Endometrium (tissue), 2 donors: Measurements from ENCODE around the gene DKC1.
A peak's percentile ranks its signal among the peaks of the same experiment; 100 is the strongest.

Source experiments
- FAIRE-seq: peaks from 2 replicates; lab custom pipeline; 2012; peaks lifted over from hg19 to GRCh38; lab: Jason Lieb, UNC
- donor health status: control.
- donor health status: control.

DKC1 gene

DNA sequence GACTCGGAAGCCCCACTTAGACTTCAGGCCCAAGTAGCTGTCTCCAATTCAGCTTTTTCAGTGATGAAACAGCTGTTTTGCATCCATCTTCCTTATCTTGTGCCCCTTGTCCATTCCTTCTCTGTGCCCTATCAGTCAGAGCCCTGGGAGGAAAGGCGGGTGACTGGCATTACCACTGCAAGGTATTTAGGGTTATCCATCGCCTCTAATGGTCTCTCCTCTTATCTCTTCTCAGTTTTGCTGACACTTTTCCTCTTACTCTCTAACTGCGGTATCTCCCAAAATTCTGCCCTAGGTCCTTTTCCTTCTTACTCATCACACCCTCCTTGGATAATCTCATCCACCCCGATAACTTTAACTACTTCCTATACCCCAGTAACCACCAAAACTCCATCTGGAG is 25.5 kb upstream of the DKC1 start:
- FAIRE-seq: no peak

DNA sequence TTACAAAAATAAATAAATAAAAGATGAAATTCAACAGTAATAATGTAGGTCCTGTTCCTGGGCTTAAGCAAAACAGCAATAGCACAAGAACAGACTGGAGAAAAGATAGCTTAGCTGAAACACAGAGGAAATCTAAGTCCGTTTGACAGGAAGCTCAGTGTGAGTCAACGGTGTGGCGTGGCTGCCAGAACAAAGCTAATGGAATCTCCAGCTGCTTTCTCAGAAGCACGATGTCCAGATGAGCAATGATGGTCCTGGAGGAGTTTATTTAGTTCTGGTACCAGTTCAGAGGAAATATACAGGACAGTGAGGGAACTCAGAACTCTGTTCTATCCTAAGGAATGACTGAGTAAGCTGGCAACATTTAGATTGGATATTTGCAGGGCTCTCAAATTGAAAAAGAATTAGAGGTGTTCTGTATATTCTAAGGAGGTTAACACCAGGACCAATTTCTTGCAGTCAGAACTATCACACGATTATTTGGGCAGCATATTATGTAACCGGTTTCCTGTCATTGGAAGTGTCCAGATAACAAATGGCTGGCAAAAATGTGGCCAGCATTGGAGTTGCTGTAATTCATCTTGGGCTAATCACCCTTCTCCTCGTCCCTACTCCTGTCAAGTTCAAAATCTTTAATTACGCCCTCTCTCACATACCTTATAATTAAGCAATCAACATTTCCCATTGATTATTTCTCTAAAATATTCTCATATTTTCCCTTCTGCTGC is 24.5 kb upstream of the DKC1 start:
- FAIRE-seq: no peak

DNA sequence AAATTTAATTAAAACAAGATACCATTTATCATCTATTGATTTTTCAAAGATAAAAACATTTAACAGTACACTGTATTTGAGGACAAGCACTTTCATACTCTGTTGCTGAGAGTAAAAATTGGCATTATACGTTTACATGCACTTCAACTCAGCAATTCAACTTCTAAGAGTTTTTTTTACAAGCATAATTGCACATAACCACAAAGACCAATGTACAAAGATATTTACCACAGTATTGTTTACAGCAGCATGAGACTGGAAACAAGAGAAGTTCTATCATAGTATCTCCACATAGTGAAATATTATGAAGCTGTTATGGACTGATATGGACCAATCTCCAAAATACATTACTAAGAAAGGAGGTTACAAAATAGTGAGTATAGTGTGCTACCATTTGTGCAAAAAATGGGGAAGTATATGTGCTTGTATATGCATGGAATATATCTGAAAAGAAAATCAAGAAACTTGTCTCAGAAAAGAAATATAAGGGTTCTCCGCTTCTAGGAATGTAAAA is 22.7 kb upstream of the DKC1 start:
- FAIRE-seq: no peak

DNA sequence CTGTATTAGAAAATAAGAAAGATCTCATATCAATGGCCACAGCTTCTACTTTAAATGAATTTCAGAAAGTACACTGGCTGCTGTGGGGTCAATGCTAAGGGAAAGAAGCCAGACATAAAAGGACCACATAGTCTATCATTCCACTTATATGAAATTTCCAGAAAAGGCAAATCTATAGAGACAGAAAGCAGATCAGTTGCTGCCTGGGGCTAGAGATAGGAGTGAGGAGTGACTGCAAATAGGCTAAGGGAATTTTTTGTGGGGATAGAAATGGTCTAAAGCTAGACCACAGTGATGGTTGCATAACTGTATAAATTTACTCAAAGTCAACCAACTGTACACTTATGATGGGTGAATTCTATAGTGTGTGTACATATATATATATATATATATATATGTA is 20.1 kb upstream of the DKC1 start:
- no peak for FAIRE-seq

DNA sequence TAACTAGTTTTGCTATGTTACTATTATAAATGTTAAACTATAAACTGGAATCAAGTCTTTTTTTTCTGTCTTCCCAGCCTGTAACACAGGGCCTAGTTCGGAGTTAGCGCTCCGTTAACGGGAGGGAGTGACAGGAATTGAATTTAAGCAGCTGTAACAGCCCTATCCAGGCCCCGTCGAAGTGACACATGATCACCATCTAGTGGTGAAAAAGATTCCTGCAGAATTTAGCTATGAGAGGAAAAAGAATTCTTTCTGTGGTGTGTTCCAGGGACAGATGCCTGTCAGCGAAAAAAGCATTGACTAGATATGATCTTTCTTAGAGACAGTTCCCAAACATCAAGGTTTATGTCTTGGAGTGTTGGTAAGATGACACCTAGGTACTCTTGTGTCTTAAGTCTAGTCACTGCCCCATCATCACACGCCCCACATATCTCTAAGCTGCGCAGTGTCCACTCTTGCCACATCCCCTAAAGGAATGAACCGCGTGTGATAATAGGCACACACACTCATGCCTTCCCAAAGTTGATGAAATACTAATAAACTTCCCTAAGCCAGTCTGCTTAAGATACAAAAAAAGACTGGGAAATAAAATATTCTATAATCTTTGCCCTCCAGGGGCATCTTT is 13.8 kb upstream of the DKC1 start:
- peak; percentile 37 for FAIRE-seq

DNA sequence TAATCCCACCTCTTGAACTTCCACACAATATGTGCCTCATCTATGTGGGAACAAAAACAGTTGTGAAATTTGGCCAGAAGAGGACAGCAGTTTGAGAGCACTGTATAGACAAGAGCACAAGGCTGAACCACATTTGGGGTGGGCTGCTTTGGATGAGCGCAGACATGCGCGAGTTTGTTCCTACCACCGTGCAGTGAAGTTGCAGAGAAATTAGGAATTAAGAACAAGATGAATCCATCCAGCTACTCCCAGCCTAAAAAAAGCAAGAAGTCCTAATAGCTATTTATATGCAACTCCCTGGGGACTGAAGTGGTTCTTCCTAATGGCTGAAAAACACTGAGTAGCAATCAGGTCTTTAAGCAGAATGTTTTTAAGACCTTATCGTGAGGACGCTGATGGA is 12.8 kb upstream of the DKC1 start:
- no peak for FAIRE-seq

DNA sequence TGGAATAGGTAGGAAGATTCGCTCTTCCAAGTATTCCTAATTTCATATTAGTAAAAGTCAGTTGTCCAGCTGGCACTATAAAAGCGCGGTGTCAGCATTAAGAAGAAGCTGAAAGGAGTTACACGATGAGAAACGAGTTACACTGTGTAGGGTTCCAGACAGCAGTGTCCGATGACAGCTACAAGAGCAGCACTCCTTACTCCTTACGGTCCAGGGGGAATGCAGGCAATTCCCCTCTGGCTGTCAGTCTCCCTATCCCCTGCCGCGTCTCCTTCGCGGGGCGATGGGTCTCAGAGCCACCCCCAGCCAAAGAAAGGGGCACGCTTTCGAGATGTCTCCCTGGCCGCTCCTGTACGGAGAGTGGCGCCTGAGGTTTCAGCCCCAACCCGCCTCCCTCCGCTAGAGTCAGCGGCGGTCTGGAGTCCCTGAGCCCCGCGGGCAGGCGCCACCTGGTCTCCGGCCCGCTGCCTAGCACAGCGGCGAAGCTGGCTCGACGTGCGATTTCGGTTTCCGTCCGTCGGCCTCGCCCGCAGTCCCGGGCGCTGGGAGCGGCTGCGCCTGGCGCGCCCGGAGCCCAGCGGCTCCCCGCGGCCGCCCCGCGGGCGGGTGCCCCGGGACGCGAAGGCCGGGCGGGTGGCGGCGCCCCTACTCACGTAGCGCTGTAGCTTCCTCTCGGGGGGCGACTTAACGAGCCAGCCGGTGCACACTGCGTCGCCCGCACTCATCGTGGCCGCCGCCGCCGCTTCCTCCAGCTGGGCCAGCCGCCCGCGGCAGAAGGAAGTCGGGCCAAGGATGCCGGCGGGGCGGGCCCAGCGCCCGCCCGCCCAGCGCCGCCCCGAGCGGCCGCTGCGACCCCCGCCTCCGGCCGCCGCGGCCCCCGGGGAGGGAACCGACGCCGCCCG is 12.1 kb upstream of the DKC1 start, which contains the start of gene GAB3:
Gene GAB3 (minus strand): TSS at position 777 of the 902 bp plus-strand sequence. CDS start 52 bp downstream, at position 725.
- no peak for FAIRE-seq

DNA sequence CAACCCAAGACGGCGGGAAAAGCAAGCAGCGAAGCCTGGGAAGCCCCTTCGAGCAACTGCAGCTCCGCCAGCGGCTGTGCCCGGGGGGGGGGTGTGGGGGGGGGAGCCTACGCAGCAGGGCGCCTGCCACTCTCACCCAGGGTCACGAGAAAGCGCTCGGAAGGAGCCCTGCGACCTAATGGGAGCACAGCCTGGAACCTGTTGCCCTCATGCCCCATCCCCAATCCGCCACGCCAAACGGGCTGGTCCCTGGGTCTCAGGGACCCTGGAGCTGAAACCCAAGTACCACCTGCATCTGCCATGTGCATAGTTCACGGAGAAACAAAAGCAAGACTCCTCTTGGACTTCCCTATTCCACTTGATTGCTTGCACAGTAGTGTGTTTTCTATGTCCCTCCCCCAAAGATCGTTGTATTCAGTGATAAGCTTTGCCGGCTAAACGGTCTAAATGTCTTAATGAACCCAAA is 11.4 kb upstream of the DKC1 start:
- no peak for FAIRE-seq

DNA sequence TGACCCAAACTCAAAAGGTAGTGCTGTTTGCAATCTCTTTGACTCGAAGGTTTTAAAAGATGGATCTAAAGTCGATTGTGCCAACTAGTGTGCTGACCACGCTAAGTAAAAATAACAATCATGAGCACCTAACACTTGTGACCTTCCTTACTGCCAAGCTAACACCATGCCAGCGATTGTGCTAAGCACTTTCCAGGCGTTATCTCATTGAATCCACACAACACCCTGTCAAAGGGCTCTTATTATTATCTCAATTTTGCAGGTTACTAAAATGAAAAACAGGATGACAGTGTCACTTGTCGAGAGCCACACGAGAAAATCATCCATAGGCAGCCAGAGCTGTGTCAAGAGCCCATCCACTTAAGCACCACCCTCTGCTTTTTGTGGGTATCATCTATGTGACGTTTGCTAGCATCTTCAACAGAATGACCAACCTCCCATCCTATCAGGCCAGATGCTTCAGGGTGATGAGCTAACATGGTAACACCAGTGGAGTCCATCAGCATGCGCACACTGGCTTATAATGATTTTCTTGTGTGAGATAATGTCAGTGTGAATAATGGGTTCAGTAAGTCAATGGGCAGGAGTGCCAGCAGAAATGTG is 10.9 kb upstream of the DKC1 start:
- no peak for FAIRE-seq

DNA sequence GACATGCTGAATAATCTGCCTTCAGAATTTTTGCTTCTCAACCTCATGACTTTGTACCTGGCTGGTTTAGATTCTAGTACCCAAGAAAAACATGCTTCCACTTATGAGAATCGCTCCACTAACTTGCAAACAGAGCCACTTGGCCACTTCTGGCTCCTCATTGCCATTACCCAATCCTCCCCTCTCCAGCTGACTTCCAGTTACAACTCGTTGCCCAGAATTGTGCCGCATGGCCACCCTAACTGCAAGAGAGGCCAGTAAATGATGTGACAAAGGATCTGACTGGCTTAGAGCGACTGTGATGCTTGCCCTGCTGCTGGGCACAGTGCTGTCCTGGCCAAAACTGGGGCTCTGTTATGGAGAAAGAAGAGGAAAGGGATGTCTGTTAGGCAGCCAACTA is 4.0 kb upstream of the DKC1 start:
- FAIRE-seq: no peak

DNA sequence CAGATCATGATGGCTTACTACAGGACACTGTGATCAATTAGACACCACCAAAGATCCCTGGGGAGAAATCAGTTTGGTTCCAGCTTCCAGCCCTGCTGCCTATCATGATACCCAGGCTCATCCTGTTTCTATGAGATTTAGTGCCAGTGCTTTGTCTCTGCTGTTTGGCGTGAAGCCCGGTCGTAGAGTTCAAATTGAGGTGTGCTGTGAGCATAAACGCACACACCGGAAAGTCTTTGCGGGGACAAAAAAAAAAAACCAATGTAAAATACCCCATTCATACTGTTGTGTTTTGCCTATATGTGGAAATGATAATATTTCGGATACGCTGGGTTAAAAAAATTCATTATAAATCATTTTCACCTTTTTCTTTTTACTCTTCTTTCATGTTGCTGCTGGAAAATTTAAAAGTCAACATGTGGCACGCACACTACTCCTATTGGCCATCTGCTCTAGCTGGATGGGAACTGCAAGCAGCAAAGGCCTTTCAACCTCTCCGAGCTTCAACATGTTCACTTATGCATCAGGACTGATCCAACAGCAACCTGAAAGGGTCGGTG is 607 bp upstream of the DKC1 start:
- FAIRE-seq: no peak

DNA sequence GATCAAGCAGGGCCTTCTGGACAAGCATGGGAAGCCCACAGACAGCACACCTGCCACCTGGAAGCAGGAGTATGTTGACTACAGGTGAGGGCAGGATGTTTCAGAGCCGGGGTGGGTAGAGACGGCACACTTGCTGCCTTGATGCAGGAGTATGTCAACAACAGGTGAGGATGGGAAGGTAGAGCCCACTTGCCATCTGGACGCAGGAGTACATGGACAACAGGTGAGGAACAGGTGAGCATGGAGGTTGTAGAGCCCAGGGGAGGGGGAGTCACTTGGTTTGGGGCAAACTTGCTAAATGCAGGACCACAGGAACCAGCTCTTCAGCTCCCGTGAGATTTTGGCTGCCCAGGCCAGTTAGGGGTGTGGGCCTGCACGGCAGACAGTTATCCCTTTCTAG is 12.0 kb downstream of the DKC1 start:
- no peak for FAIRE-seq

DNA sequence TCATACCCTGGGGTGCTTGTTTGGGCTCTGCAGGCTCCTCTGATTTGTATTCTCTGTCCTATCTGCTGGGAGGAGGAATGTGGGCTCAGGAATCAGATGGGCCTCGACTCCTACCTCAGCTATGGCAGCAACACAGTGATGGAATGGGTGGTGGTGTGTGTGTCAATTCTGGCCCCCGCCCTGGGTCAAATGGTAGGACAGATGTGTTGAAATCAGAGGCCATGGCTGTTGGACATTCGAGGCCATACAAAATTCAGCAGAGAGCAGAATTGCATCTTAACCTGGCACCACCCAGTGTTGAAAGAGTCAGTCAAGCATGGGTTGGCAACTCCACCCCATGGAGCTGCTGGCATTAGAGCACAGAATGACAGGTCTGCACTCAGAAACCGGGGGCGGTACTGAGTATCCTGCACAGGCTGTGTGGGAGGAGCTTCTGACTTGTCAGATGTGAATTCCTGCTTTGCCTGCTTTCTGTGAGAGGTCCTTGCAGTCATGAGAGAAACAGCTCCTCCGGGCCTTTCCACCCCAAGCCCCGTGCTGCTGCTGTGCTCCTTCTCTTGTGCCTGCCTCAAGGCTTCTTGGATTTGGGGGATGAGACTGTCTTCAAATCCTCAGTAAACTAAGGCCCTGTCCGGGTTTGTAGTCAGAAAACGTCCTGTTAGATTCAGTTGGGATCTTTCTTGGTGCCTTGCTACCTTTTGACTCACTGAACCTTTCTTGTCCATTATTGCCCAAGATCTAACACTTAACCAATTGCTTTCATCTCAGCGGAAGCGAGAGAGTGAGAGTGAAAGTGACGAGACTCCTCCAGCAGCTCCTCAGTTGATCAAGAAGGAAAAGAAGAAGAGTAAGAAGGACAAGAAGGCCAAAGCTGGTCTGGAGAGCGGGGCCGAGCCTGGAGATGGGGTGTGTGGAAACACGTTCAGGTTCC is 13.0 kb downstream of the DKC1 start:
- no peak for FAIRE-seq

DNA sequence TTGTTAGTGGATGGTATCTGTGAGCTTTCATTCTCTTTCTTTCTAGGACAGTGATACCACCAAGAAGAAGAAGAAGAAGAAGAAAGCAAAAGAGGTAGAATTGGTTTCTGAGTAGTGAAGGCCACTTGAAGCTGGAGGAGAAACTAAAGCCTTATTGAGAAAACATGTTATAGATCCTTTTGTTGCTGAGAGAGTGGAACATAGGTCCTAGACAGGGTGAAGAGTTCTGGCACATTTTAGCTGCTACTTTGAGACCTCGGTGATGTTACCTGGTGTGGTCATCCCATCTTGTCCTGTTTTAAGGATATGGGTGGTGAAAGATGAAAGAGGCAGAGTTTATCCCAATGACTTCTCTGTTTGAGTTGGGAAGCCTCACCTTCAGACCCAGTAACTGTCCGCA is 14.1 kb downstream of the DKC1 start:
- no peak for FAIRE-seq

DNA sequence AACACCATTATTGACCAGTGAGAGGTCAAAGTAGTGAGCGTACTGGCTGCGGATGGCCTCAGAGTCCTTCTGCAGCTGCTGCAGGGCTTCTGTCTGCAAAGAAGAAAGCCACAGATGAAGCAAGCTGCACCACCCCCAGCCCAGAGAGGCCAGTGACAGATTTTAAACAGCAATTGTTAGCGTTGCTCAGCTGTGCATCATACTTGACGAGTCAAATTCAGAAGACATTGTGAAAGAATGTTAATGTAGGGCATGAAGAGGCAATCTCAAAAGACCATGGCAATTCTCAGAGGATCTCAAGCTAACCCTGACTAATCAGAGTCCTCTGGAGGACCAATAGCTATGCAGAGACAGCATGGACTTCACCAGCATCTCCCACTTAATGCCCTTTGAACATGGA is 16.6 kb downstream of the DKC1 start:
- no peak for FAIRE-seq

DNA sequence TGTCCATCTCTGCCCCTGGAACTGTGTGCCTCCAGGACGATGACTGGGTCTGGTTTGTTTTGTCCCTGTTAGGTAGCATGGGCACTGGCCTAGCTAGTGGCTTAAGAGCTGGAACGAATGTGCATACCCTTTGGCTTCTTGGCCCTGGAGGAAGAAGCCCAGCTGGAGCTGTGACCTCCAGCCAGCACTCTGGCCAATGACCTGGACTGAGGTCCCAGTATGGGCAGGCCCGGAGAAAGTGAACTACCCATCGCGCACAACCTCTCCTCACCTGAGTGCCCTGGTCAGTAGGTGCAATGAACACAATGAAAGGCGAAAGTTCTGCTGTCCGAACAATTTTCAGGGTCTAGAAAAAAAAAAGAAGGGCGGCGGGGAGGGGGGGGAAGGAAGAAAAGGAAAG is 18.3 kb downstream of the DKC1 start:
- no peak for FAIRE-seq

DNA sequence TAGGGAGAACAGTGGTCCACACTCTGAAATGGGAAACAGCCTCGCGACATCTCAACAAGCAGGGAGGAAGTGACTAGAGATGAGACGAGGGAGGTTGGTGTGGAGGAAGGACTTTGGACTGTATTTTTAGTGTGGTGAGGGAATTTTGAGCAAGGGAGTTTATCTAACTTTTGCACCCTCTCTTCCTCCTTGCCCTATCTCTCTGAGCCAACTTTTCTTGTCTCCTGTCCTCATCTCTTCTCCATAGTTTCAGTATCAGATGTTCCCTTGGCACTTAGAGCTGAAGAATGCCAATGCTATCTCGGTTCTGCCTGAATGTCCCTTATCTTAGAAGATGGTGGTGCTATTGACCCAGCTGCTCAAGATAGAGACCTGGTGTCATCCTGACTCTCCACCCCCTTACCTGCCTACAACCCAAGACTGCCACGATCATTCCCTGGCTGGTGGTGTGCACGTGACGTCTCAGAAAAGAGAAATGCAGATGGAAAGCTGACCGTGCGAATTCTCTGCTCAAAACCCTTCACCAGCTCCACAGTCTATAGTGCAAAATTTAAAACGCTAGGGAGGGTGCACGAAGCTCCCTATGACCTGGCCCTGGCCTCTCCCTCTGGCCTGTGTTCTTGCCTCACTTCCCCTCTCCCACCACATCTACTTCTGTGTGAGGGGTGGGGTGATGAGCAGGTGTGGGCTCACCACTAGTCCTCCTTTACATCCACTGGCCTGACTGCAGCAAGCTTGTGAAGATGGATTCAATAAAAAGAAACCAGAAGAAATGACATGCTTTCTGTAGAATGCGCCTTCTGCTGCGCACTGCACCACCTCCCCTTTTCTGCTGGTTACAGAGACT is 21.7 kb downstream of the DKC1 start:
- FAIRE-seq: no peak

DNA sequence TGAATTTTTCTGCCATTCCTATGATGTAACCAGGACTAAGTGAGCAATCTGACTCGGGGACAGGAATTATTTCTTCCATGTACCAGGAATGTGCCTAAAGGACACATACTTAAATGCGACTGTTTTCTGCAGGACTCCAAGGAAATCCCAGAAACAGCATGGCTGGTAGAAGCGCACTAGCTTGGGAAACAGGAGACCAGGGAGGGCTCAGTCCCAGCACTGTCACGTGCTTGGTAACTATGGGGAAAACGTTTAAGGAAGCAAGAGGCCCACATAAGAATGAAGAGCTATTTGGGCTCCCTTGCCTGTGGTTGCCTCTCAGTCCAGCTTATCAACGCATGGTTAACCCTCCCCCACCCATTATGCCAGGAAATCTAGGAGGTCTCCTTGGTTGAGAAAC is 23.1 kb downstream of the DKC1 start:
- no peak for FAIRE-seq

DNA sequence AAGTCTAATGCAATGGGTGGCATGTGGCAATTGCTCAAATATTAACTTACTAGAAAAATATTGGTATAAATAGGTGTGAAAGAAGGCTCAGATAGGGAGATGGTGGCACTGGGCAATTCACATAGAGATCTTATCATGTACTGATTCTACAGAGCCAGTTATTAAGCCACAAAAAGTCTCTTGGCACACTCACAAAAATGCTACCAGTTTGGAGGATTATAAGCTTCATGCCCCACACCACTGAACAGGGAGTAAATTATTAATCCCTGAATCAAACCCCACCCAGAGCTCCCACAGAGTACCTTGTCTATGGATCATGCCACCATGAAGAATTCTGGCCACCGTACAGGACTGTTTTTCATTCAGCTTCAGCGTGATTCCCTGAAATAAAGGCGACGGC is 28.8 kb downstream of the DKC1 start:
- FAIRE-seq: no peak

DNA sequence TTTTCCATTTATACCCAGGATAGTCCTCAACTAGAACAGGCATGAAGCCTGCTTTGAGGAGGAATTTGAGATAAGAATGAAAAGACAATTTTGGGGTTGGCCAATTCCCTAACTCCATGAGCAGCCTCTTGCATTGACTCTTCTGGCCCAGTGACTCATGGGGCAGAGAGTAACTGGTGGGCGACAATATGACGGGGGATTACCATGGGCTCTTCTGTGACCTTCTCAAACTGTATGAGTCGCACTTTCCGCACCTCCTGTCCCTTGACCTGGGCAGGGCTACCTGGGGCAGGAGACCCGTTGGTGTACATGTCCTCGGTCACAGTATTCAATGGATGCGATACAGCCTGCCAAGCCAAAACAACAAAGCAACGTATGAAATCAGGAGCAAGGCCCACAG is 29.3 kb downstream of the DKC1 start:
- no peak for FAIRE-seq
